HepG2 (cell line): ENCODE data around the gene ZFAND2A. TPM values are rescaled to one million over a fixed set of nuclear protein-coding genes. Genes with fewer than 3 reads are reported as not detected.

Source experiments
- polyA plus RNA-seq, 8 experiments: library from polyadenylated mRNA; depleted of rRNA in 3 of 8; stranded (reverse) in 7 of 8; unstranded in 1 of 8; fragments of >200 nt; fragmentation: Illumina TruSeq in 4 of 8; extraction: Trizol in 4 of 8; gene quantifications; 2 replicates each; pipeline versions ENCODE4 v1.2.1 to v1.2.3, GENCODE V29; 2011 to 2016; ENCODE audit warnings: low read depth in 4 of 8, missing spikeins in 1 of 8, mixed read lengths in 1 of 8; ENCODE audit not compliant: insufficient read depth in 1 of 8
- total RNA-seq, 5 experiments: library from RNA; depleted of rRNA; stranded (reverse); fragments of >200 nt; fragmentation: Illumina TruSeq; extraction: Trizol; gene quantifications; 2 replicates each; pipeline ENCODE4 v1.2.3, GENCODE V29; 2016; ENCODE audit warnings: low read depth in 1 of 5

Gene ZFAND2A
- total and polyA plus RNA-seq, 2 of the 13 experiments (the other 11 are each of a cell fraction or from before 2014, with no cell fraction given): 140 to 153 TPM

Other genes starting within 250 kb of the ZFAND2A start
- gene ADAP1, start 205.5 kb downstream of the ZFAND2A start, total RNA-seq (2016; rRNA removed; fragmentation: Illumina TruSeq; extraction: Trizol): 18.3 and 24.6 TPM in 2 replicates
- 10.5 and 15.0 TPM in 2 replicates for gene ADAP1, start 205.5 kb downstream of the ZFAND2A start, polyA plus RNA-seq (2011; rRNA removed)
- 6.5 and 11.5 TPM in 2 replicates for gene COX19, start 184.6 kb downstream of the ZFAND2A start, total RNA-seq (2016; rRNA removed; fragmentation: Illumina TruSeq; extraction: Trizol)
- gene COX19, start 184.6 kb downstream of the ZFAND2A start, polyA plus RNA-seq (2011; rRNA removed): 21.0 and 21.7 TPM in 2 replicates
- 11.7 and 31.7 TPM in 2 replicates for gene CYP2W1, start 177.0 kb downstream of the ZFAND2A start, total RNA-seq (2016; rRNA removed; fragmentation: Illumina TruSeq; extraction: Trizol)
- gene CYP2W1, start 177.0 kb downstream of the ZFAND2A start, polyA plus RNA-seq (2011; rRNA removed): 19.5 and 32.7 TPM in 2 replicates
- gene GPR146, start 115.7 kb downstream of the ZFAND2A start, total RNA-seq (2016; rRNA removed; fragmentation: Illumina TruSeq; extraction: Trizol): 0.84 and 2.0 TPM in 2 replicates
- 15.9 and 17.2 TPM in 2 replicates for gene GPR146, start 115.7 kb downstream of the ZFAND2A start, polyA plus RNA-seq (2011; rRNA removed)
- 15.2 and 19.7 TPM in 2 replicates for gene GPER1, start 72.1 kb downstream of the ZFAND2A start, total RNA-seq (2016; rRNA removed; fragmentation: Illumina TruSeq; extraction: Trizol)
- 12.7 and 16.4 TPM in 2 replicates for gene GPER1, start 72.1 kb downstream of the ZFAND2A start, polyA plus RNA-seq (2011; rRNA removed)
- gene UNCX, start 72.7 kb upstream of the ZFAND2A start, total RNA-seq (2016; rRNA removed; fragmentation: Illumina TruSeq; extraction: Trizol): not detected in 2 replicates
- gene UNCX, start 72.7 kb upstream of the ZFAND2A start, polyA plus RNA-seq (2011; rRNA removed): not detected in 2 replicates